ENCODE measurements around the gene CLIP2.

DNA sequence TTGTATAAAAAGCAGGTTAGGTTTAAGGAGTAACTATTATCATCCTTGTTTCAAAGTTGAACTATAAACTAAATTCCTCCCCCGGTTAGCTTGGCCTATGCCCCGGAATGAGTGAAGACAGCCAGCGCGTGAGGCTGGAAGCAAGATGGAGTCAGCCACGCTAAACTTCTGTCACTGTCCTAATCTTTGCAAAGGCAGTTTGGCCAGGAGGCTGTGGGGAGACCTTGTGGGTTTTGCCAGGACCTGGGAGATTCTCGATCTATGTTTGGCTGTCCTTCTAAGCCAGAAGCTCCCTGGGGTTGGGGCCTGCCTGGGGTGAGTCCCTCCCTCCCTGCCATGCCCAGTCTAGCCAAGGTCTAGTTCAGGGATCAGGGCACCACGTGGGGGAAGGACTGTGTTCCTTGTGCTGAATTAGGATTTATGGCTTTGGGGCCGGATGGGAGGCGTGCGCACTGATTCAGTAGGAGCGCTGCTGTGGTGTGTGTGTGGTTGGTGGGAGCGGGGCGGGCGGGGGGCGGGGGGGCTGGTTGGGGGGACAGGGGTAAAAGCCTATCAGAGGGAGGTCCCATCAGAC lies 163.6 kb downstream of the CLIP2 start:
- TF ChIP-seq, protein P1, sequence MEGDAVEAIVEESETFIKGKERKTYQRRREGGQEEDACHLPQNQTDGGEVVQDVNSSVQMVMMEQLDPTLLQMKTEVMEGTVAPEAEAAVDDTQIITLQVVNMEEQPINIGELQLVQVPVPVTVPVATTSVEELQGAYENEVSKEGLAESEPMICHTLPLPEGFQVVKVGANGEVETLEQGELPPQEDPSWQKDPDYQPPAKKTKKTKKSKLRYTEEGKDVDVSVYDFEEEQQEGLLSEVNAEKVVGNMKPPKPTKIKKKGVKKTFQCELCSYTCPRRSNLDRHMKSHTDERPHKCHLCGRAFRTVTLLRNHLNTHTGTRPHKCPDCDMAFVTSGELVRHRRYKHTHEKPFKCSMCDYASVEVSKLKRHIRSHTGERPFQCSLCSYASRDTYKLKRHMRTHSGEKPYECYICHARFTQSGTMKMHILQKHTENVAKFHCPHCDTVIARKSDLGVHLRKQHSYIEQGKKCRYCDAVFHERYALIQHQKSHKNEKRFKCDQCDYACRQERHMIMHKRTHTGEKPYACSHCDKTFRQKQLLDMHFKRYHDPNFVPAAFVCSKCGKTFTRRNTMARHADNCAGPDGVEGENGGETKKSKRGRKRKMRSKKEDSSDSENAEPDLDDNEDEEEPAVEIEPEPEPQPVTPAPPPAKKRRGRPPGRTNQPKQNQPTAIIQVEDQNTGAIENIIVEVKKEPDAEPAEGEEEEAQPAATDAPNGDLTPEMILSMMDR (conservative IDR thresholded peaks at IDR 0.05; ENCODE audit: low read depth, low read length), result no peak
- TF ChIP-seq EZH2 (IDR thresholded peaks at IDR 0.05; ENCODE audit: low read length, unreplicated experiment), result no peak

Data from PC-3 (cell line).